HG03095 (cell line): Measurements from ENCODE around the gene IL12A.
A peak's percentile ranks its signal among the peaks of the same experiment; 100 is the strongest.

Experiments used
- ATAC-seq: cut with Tn5 transposase; IDR thresholded peaks from one replicate; pipeline ENCODE4 v1.9.1; 2021; ENCODE audit warnings: moderate library complexity; ENCODE audit not compliant: unreplicated experiment

Gene IL12A

GRCh38 chr3:160023476-160023875, 34.8 kb downstream of the IL12A start:
- no peak for ATAC-seq

- ATAC-seq = peak; percentile 92
Observed at GRCh38 chr3:160027541-160028195, 39.0 kb downstream of the IL12A start.

- no peak for ATAC-seq
Observed at GRCh38 chr3:160035757-160036156, 47.1 kb downstream of the IL12A start.

GRCh38 chr3:160038862-160039562, 50.4 kb downstream of the IL12A start:
- ATAC-seq = no peak

- no peak for ATAC-seq
Observed at GRCh38 chr3:160040181-160040580, 51.5 kb downstream of the IL12A start.

GRCh38 chr3:160041465-160041864, 52.8 kb downstream of the IL12A start:
- ATAC-seq = no peak

GRCh38 chr3:160044121-160044520, 55.5 kb downstream of the IL12A start:
- no peak for ATAC-seq
